ENCODE measurements around the gene USP2.

USP2 gene

GRCh38 chr11:119317592-119318239, 63.8 kb downstream of the USP2 start:
- peaks cover 47% of the 10 kb centered on the region for H3K4me1 ChIP-seq (ENCODE audit: control insufficient read depth, insufficient read depth, low read length, poor library complexity, severe bottlenecking)
- H3K36me3 ChIP-seq (ENCODE audit: control insufficient read depth, insufficient read depth, low read length): peaks cover 23% of the 10 kb centered on the region
- H3K27ac ChIP-seq (ENCODE audit: low read depth, low read length, severe bottlenecking): peak overlapping the region; percentile 97
- 31 to 32% methylated on average over 7 to 8 of the region's 14 CpGs for WGBS, 2 experiments (ENCODE audit: insufficient coverage in 2 of 2)
- H3K9me3 ChIP-seq (ENCODE audit: control insufficient read depth, low read length): no peaks in the 10 kb centered on the region
- H3K4me3 ChIP-seq (ENCODE audit: extremely low read depth, insufficient read depth, low read length, poor library complexity, severe bottlenecking): peak overlapping the region; percentile 86

GRCh38 chr11:119316729-119317591, 64.5 kb downstream of the USP2 start, which contains the start of gene MCAM:
MCAM (minus strand) TSS chr11:119317130; CDS start chr11:119317101, 29 bp downstream.
- H3K4me1 ChIP-seq (ENCODE audit: control insufficient read depth, insufficient read depth, low read length, poor library complexity, severe bottlenecking): peaks cover 42% of the 10 kb centered on the region
- WGBS, 2 experiments (ENCODE audit: insufficient coverage in 2 of 2): 2% methylated on average over 43 to 54 of the region's 74 CpGs
- H3K9me3 ChIP-seq (ENCODE audit: control insufficient read depth, low read length): no peaks in the 10 kb centered on the region
- peak within 1 kb of the TSS; percentile 97 for H3K27ac ChIP-seq (ENCODE audit: low read depth, low read length, severe bottlenecking)
- peaks cover 30% of the 10 kb centered on the region for H3K36me3 ChIP-seq (ENCODE audit: control insufficient read depth, insufficient read depth, low read length)
- peak within 1 kb of the TSS; percentile 86 for H3K4me3 ChIP-seq (ENCODE audit: extremely low read depth, insufficient read depth, low read length, poor library complexity, severe bottlenecking)

GRCh38 chr11:119316016-119316728, 65.3 kb downstream of the USP2 start:
- WGBS, 2 experiments (ENCODE audit: insufficient coverage in 2 of 2): 0% methylated on average over 28 to 32 of the region's 46 CpGs
- H3K9me3 ChIP-seq (ENCODE audit: control insufficient read depth, low read length): no peaks in the 10 kb centered on the region
- peak overlapping the region; percentile 86 for H3K4me3 ChIP-seq (ENCODE audit: extremely low read depth, insufficient read depth, low read length, poor library complexity, severe bottlenecking)
- H3K36me3 ChIP-seq (ENCODE audit: control insufficient read depth, insufficient read depth, low read length): peaks cover 37% of the 10 kb centered on the region
- H3K4me1 ChIP-seq (ENCODE audit: control insufficient read depth, insufficient read depth, low read length, poor library complexity, severe bottlenecking): peaks cover 39% of the 10 kb centered on the region
- H3K27ac ChIP-seq (ENCODE audit: low read depth, low read length, severe bottlenecking): no peak overlapping the region

- H3K36me3 ChIP-seq (ENCODE audit: control insufficient read depth, insufficient read depth, low read length): peaks cover 45% of the 10 kb centered on the region
- WGBS, 2 experiments (ENCODE audit: insufficient coverage in 2 of 2): 6 to 11% methylated on average over 16 to 20 of the region's 29 CpGs
- peak overlapping the region; percentile 66 for H3K27ac ChIP-seq (ENCODE audit: low read depth, low read length, severe bottlenecking)
- no peaks in the 10 kb centered on the region for H3K9me3 ChIP-seq (ENCODE audit: control insufficient read depth, low read length)
- H3K4me3 ChIP-seq (ENCODE audit: extremely low read depth, insufficient read depth, low read length, poor library complexity, severe bottlenecking): peak overlapping the region; percentile 86
- peaks cover 39% of the 10 kb centered on the region for H3K4me1 ChIP-seq (ENCODE audit: control insufficient read depth, insufficient read depth, low read length, poor library complexity, severe bottlenecking)
Measured at GRCh38 chr11:119315131-119316015, 66.1 kb downstream of the USP2 start.

- peak overlapping the region; percentile 86 for H3K4me3 ChIP-seq (ENCODE audit: extremely low read depth, insufficient read depth, low read length, poor library complexity, severe bottlenecking)
- no peaks in the 10 kb centered on the region for H3K9me3 ChIP-seq (ENCODE audit: control insufficient read depth, low read length)
- peaks cover 51% of the 10 kb centered on the region for H3K36me3 ChIP-seq (ENCODE audit: control insufficient read depth, insufficient read depth, low read length)
- WGBS, 2 experiments (ENCODE audit: insufficient coverage in 2 of 2): 83 to 91% methylated on average over 10 to 17 of the region's 18 CpGs
- peaks cover 34% of the 10 kb centered on the region for H3K4me1 ChIP-seq (ENCODE audit: control insufficient read depth, insufficient read depth, low read length, poor library complexity, severe bottlenecking)
- peak overlapping the region; percentile 66 for H3K27ac ChIP-seq (ENCODE audit: low read depth, low read length, severe bottlenecking)
Measured at GRCh38 chr11:119314726-119315125, 66.8 kb downstream of the USP2 start.

- 93 to 95% methylated on average over 19 of the region's 20 CpGs for WGBS, 2 experiments (ENCODE audit: insufficient coverage in 2 of 2)
- Histone ChIP-seq H3K4me1 (ENCODE audit: control insufficient read depth, insufficient read depth, low read length, poor library complexity, severe bottlenecking) (peaks cover 18% of the 10 kb centered on the region), H3K36me3 (ENCODE audit: control insufficient read depth, insufficient read depth, low read length) (peaks cover 79% of the 10 kb centered on the region), H3K27ac (ENCODE audit: low read depth, low read length, severe bottlenecking) (no peak overlapping the region), H3K9me3 (ENCODE audit: control insufficient read depth, low read length) (no peaks in the 10 kb centered on the region), H3K4me3 (ENCODE audit: extremely low read depth, insufficient read depth, low read length, poor library complexity, severe bottlenecking) (no peak overlapping the region)
Measured at GRCh38 chr11:119310682-119311052, 70.8 kb downstream of the USP2 start.

- Histone ChIP-seq H3K4me3 (ENCODE audit: extremely low read depth, insufficient read depth, low read length, poor library complexity, severe bottlenecking) (no peak overlapping the region), H3K36me3 (ENCODE audit: control insufficient read depth, insufficient read depth, low read length) (peaks cover 82% of the 10 kb centered on the region), H3K27ac (ENCODE audit: low read depth, low read length, severe bottlenecking) (no peak overlapping the region), H3K4me1 (ENCODE audit: control insufficient read depth, insufficient read depth, low read length, poor library complexity, severe bottlenecking) (peaks cover 21% of the 10 kb centered on the region), H3K9me3 (ENCODE audit: control insufficient read depth, low read length) (no peaks in the 10 kb centered on the region)
- 91 to 92% methylated on average over 6 to 13 of the region's 17 CpGs for WGBS, 2 experiments (ENCODE audit: insufficient coverage in 2 of 2)
Measured at GRCh38 chr11:119309953-119310681, 71.4 kb downstream of the USP2 start.

GRCh38 chr11:119309411-119309810, 72.1 kb downstream of the USP2 start:
- no peaks in the 10 kb centered on the region for H3K9me3 ChIP-seq (ENCODE audit: control insufficient read depth, low read length)
- 96 to 99% methylated on average over 10 to 11 of the region's 11 CpGs for WGBS, 2 experiments (ENCODE audit: insufficient coverage in 2 of 2)
- no peak overlapping the region for H3K4me3 ChIP-seq (ENCODE audit: extremely low read depth, insufficient read depth, low read length, poor library complexity, severe bottlenecking)
- peaks cover 18% of the 10 kb centered on the region for H3K4me1 ChIP-seq (ENCODE audit: control insufficient read depth, insufficient read depth, low read length, poor library complexity, severe bottlenecking)
- H3K36me3 ChIP-seq (ENCODE audit: control insufficient read depth, insufficient read depth, low read length): peaks cover 83% of the 10 kb centered on the region
- no peak overlapping the region for H3K27ac ChIP-seq (ENCODE audit: low read depth, low read length, severe bottlenecking)

- H3K27ac ChIP-seq (ENCODE audit: low read depth, low read length, severe bottlenecking): no peak overlapping the region
- H3K36me3 ChIP-seq (ENCODE audit: control insufficient read depth, insufficient read depth, low read length): peaks cover 84% of the 10 kb centered on the region
- H3K4me3 ChIP-seq (ENCODE audit: extremely low read depth, insufficient read depth, low read length, poor library complexity, severe bottlenecking): no peak overlapping the region
- peaks cover 16% of the 10 kb centered on the region for H3K4me1 ChIP-seq (ENCODE audit: control insufficient read depth, insufficient read depth, low read length, poor library complexity, severe bottlenecking)
- no peaks in the 10 kb centered on the region for H3K9me3 ChIP-seq (ENCODE audit: control insufficient read depth, low read length)
- WGBS, 2 experiments (ENCODE audit: insufficient coverage in 2 of 2): 88 to 91% methylated on average over 5 of the region's 5 CpGs
Measured at GRCh38 chr11:119307974-119308373, 73.5 kb downstream of the USP2 start.

Data from mesodermal cell (in vitro differentiated cells).